Measurements from ENCODE around the gene CCDC71. TPM values are rescaled to one million over a fixed set of nuclear protein-coding genes. Genes with fewer than 3 reads are reported as not detected.

CCDC71 gene
- 20.3 and 23.5 TPM in 2 replicates for total RNA-seq
- 41.6 and 48.7 TPM in 2 replicates for polyA plus RNA-seq
- 28.4 and 32.7 TPM in 2 replicates for polyA plus RNA-seq (2011; cell fraction: cytosol; rRNA removed)
- 17.0 and 18.3 TPM in 2 replicates for polyA plus RNA-seq (2011; cell fraction: nucleus; rRNA removed)
- polyA plus RNA-seq (2012) = 14.6 and 16.1 TPM in 2 replicates
- polyA minus RNA-seq = 36.0 and 41.9 TPM in 2 replicates
- polyA minus RNA-seq (2011; cell fraction: cytosol; rRNA and poly(A)+ RNA removed) = 18.5 TPM
- 25.8 and 29.7 TPM in 2 replicates for polyA minus RNA-seq (2011; cell fraction: nucleus; rRNA and poly(A)+ RNA removed)
- Bru-seq, nascent RNA = percentile 76 among the genes with signal in this experiment
- percentile 52 among the genes with signal in this experiment for BruChase-seq, experiment 1, labeled RNA remaining after a 6-hour chase
- BruChase-seq, experiment 2, labeled RNA remaining after a 2-hour chase = percentile 58 among the genes with signal in this experiment
- long read RNA-seq, partial matches to known transcripts = 0 of 1 reads
- long read RNA-seq, other reads (novel, unspliced or antisense) = 1 of 1 reads

DNA sequence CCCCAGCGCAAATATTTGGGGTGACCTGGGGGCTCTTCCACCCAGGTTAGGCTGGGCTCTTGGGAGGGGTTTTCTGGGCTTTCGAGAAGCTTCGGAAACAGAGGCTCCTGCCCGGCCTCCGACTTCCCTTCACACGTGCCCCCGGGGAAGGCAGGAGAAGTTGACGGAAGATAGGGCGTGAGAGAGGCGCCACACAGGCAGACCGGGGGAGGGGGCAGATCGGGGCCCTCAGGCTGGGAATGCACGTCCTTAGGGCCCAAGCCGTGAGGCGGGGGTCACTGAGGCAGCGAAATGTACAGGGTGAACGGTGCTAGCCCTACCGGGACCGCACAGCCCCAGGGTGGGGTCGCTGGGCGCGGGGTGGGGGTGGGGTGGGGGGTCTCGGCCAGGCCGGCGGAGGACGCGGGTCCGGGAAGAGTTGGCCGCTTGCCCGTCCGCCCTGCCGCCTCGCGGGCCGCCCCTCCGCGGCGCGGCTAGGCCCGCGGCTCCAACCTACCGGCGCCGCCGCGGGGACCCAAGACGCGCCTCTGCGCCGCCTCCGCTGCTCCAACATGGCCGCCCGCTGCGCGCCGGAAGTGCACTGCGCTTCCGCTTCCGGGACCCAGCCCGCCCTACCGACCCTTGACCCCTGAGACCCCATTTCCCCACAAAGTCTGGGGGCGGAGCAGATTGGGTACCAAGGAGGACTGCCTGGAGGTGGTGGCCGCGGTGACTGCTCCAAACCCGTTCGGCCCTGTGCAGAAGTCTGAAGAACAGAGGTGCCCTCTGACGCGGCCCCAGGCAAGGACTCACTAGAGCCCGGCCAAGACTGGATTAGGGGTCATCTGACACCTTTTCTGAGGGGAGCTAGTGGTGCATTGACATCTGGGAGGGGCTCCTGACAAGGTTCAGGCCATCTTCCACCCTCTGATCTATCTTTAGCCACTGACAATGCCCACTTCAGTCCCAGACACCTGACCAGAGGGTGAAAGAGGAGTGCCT is at the start of gene CCDC71:
CCDC71 (minus strand) TSS at position 561 of the 981 bp plus-strand sequence. CDS start 2,123 bp downstream, outside the sequence.
- no peak for TF ChIP-seq MYC (IDR thresholded peaks at IDR 0.05; ENCODE audit: low read depth, low read length)
- TF ChIP-seq, protein P1, sequence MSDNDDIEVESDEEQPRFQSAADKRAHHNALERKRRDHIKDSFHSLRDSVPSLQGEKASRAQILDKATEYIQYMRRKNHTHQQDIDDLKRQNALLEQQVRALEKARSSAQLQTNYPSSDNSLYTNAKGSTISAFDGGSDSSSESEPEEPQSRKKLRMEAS (IDR thresholded peaks at IDR 0.05; ENCODE audit: insufficient read depth, insufficient read length) = peak; percentile 50
- TF ChIP-seq POLR2A (IDR thresholded peaks at IDR 0.05; ENCODE audit: low read depth, low read length) = peak; percentile 68
- TF ChIP-seq POLR2AphosphoS5 (IDR thresholded peaks at IDR 0.05; ENCODE audit: insufficient read depth, low read depth, low read length) = peak; percentile 96
- TF ChIP-seq FOS (IDR thresholded peaks at IDR 0.05; ENCODE audit: borderline replicate concordance, insufficient read depth, low read length) = no peak
- peaks cover 22% of the 10 kb centered on the region for H3K79me2 ChIP-seq (ENCODE audit: control insufficient read depth, insufficient read depth, low read length)
- H3K27ac ChIP-seq (ENCODE audit: insufficient read depth, low read depth, low read length) = peak within 1 kb of the TSS; percentile 61
- H3K4me2 ChIP-seq (ENCODE audit: insufficient read depth, low read length) = peak within 1 kb of the TSS; percentile 94
- peak within 1 kb of the TSS; percentile 97 for H2AFZ ChIP-seq (ENCODE audit: low read depth, low read length)
- H3K27me3 ChIP-seq (ENCODE audit: control insufficient read depth in 2 of 2, insufficient read depth in 2 of 2, low read length in 2 of 2) = no peaks in the 10 kb centered on the region
- BruUV-seq (replicated peaks) = no TSS peak
- H3K4me1 ChIP-seq (ENCODE audit: control insufficient read depth, extremely low read depth, insufficient read depth, low read length) = peaks cover 15% of the 10 kb centered on the region
- DNase-seq (ENCODE audit: low read depth, low spot score) (peak; percentile 65), FAIRE-seq (peak; percentile 95)
- H3K9me1 ChIP-seq (replicated peaks; ENCODE audit: control insufficient read depth, extremely low read depth, insufficient read depth, low read length) = no peaks in the 10 kb centered on the region
- H4K20me1 ChIP-seq (replicated peaks; ENCODE audit: control insufficient read depth, extremely low read depth, insufficient read depth, low read length) = no peaks in the 10 kb centered on the region
- H3K9me3 ChIP-seq (replicated peaks; ENCODE audit: control insufficient read depth, insufficient read depth, low read length) = no peaks in the 10 kb centered on the region
- ChIA-PET POLR2A (no interaction called here), CTCF (interaction anchor here (2.5 kb wide), 1 partner anchor 283 kb away, joined by 7 read pairs; no protein-coding TSS in a partner anchor)
- intact Hi-C loops (cut with micrococcal nuclease) = no loop called here
- dilution Hi-C loops (cut with MboI; ENCODE audit: extremely low pct_ligation_motif_present, low sequenced_read_pairs) = no loop called here
- peak within 1 kb of the TSS; percentile 71 to 85 (median 81) for H3K4me3 ChIP-seq (replicated peaks in 1 of 3; ENCODE audit: insufficient read depth in 1 of 3, low read depth in 1 of 3, low read length in 3 of 3)
- peaks cover 2 to 16% of the 10 kb centered on the region in 2 experiments for H3K36me3 ChIP-seq (ENCODE audit: control insufficient read depth in 2 of 2, extremely low read depth in 1 of 2, insufficient read depth in 2 of 2, low read length in 2 of 2)
- H3K9ac ChIP-seq (replicated peaks; ENCODE audit: extremely low read depth, insufficient read depth, low read length) = peak within 1 kb of the TSS; percentile 84
